GM12878 (cell line): ENCODE data around the gene FADS1. TPM values are rescaled to one million over a fixed set of nuclear protein-coding genes. Genes with fewer than 3 reads are reported as not detected.
A peak's percentile ranks its signal among the peaks of the same experiment; 100 is the strongest.

Source experiments
- CHD2 ChIP-seq: IDR thresholded peaks from 2 replicates; pipeline ENCODE4 v1.6.1; 2011; ENCODE audit warnings: low read depth, low read length, improper control_type of control experiment, borderline replicate concordance
- GATAD2B ChIP-seq: fragments of 450-650 bp; conservative IDR thresholded peaks from 2 replicates; pipeline ENCODE4 v1.6.1; 2017; ENCODE audit warnings: low read depth, mild to moderate bottlenecking, moderate library complexity
- HDAC6 ChIP-seq: fragments of 200-600 bp; sonication (generic); IDR thresholded peaks from one replicate; pipeline ENCODE4 v1.8.0; 2017; ENCODE audit warnings: antibody characterized with exemption; ENCODE audit not compliant: unreplicated experiment
- JUNB ChIP-seq: IDR thresholded peaks from 2 replicates; pipeline ENCODE4 v1.6.1; 2016; ENCODE audit warnings: antibody characterized with exemption, mild to moderate bottlenecking
- LARP7 ChIP-seq: fragments of 450-650 bp; IDR thresholded peaks from 2 replicates; pipeline ENCODE4 v1.6.1; 2017; ENCODE audit warnings: mild to moderate bottlenecking
- MTA2 ChIP-seq: fragments of 450-650 bp; IDR thresholded peaks from 2 replicates; pipeline ENCODE4 v1.6.1; 2016; ENCODE audit warnings: low read depth, mild to moderate bottlenecking, moderate library complexity
- MXI1 ChIP-seq: fragments of 150-350 bp; IDR thresholded peaks from 2 replicates; pipeline ENCODE4 v1.6.1; 2011; ENCODE audit warnings: low read depth, mild to moderate bottlenecking, inconsistent platforms, low read length, improper control_type of control experiment
- NFIC ChIP-seq: IDR thresholded peaks from 2 replicates; pipeline ENCODE4 v1.6.1; 2012; ENCODE audit warnings: low read depth, mild to moderate bottlenecking, inconsistent platforms, low read length, moderate library complexity
- NFXL1 ChIP-seq: fragments of 450-650 bp; IDR thresholded peaks from 2 replicates; pipeline ENCODE4 v1.6.1; 2017; ENCODE audit warnings: antibody characterized with exemption, mild to moderate bottlenecking, borderline replicate concordance
- RAD21 ChIP-seq: IDR thresholded peaks from 2 replicates; pipeline ENCODE4 v1.6.1; 2011; ENCODE audit warnings: mild to moderate bottlenecking, low read depth, low read length, moderate library complexity; ENCODE audit not compliant: insufficient read depth
- RB1 ChIP-seq: fragments of 450-650 bp; formaldehyde crosslinking; IDR thresholded peaks from 2 replicates; pipeline ENCODE4 v1.6.1; 2017; ENCODE audit warnings: mild to moderate bottlenecking, borderline replicate concordance
- RBBP5 ChIP-seq: fragments of 200-600 bp; sonication (generic); conservative IDR thresholded peaks from 2 replicates; pipeline ENCODE4 v1.6.1; 2016
- RELA ChIP-seq: fragments of 450-650 bp; IDR thresholded peaks from 2 replicates; pipeline ENCODE4 v1.8.0; 2014; ENCODE audit warnings: borderline replicate concordance; ENCODE audit not compliant: partially characterized antibody
- SMARCA5 ChIP-seq: fragments of 450-650 bp; IDR thresholded peaks from 2 replicates; pipeline ENCODE4 v1.6.1; 2017; ENCODE audit warnings: mild to moderate bottlenecking
- SP1 ChIP-seq: IDR thresholded peaks from one replicate; pipeline ENCODE4 v1.6.1; 2011; ENCODE audit warnings: low read depth, low read length
- STAT3 ChIP-seq: IDR thresholded peaks from 2 replicates; pipeline ENCODE4 v1.6.1; 2011; ENCODE audit warnings: low read depth, low read length, improper control_type of control experiment
- TCF12 ChIP-seq: IDR thresholded peaks from 2 replicates; pipeline ENCODE4 v1.6.1; 2011; ENCODE audit warnings: low read depth, mild to moderate bottlenecking, low read length
- WRNIP1 ChIP-seq: IDR thresholded peaks from 2 replicates; pipeline ENCODE4 v1.6.1; 2011; ENCODE audit warnings: low read depth, low read length, improper control_type of control experiment, borderline replicate concordance
- polyA plus RNA-seq, 11 experiments: library from polyadenylated mRNA; depleted of rRNA in 4 of 11; unstranded in 6 of 11; stranded (reverse) in 5 of 11; fragments of >200 nt; fragmentation: Nextera tagmentation in 4 of 11; fragmentation: Illumina TruSeq in 1 of 11; extraction: Ambion mirVana in 4 of 11; extraction: Trizol in 1 of 11; gene quantifications; 1 replicate in 1 of 11; 2 replicates in 10 of 11; pipeline versions ENCODE4 v1.2.1 to v1.2.3, GENCODE V29; 2011 to 2016; ENCODE audit warnings: inconsistent platforms in 2 of 11, missing spikeins in 2 of 11, low read depth in 1 of 11
- total RNA-seq, 4 experiments: library from RNA; depleted of rRNA in 3 of 4; stranded (reverse); fragments of >200 nt in 3 of 4; fragmentation: Illumina TruSeq in 1 of 4; extraction: Trizol in 1 of 4; gene quantifications; 2 replicates each; pipeline versions ENCODE4 v1.2.1 to v1.2.3, GENCODE V29; 2013 to 2021
- TF ChIP-seq, protein P1 (sequence below), 3 experiments: IDR thresholded peaks in 2 of 3; conservative IDR thresholded peaks in 1 of 3; 2 replicates each; pipeline ENCODE4 v1.5.1; 2011; ENCODE audit warnings: low read depth in 3 of 3, low read length in 3 of 3, mild to moderate bottlenecking in 3 of 3, control low read depth in 2 of 3, moderate library complexity in 2 of 3, inconsistent platforms in 1 of 3, mixed read lengths in 1 of 3; ENCODE audit not compliant: control insufficient read depth in 2 of 3, insufficient read depth in 1 of 3; ENCODE audit errors: extremely low read depth in 1 of 3
- TF ChIP-seq, protein P2 (sequence below): fragments of 450-650 bp; IDR thresholded peaks from 2 replicates; pipeline ENCODE4 v1.6.1; 2017; ENCODE audit warnings: low read depth, mild to moderate bottlenecking, moderate library complexity
- TF ChIP-seq, protein P3 (sequence below): fragments of 450-650 bp; conservative IDR thresholded peaks from 2 replicates; pipeline ENCODE4 v1.6.1; 2017; ENCODE audit warnings: mild to moderate bottlenecking, moderate library complexity
- TF ChIP-seq, protein P4 (sequence below): fragments of 450-650 bp; formaldehyde crosslinking; IDR thresholded peaks from 2 replicates; pipeline ENCODE4 v1.4.0; 2020; ENCODE audit warnings: mild to moderate bottlenecking, moderate library complexity

The FADS1 gene
- total and polyA plus RNA-seq, 10 of the 15 experiments (the other 5 are each of a cell fraction or from before 2014, with no cell fraction given): 8.8 to 73.9 (median 39.0) TPM

DNA sequence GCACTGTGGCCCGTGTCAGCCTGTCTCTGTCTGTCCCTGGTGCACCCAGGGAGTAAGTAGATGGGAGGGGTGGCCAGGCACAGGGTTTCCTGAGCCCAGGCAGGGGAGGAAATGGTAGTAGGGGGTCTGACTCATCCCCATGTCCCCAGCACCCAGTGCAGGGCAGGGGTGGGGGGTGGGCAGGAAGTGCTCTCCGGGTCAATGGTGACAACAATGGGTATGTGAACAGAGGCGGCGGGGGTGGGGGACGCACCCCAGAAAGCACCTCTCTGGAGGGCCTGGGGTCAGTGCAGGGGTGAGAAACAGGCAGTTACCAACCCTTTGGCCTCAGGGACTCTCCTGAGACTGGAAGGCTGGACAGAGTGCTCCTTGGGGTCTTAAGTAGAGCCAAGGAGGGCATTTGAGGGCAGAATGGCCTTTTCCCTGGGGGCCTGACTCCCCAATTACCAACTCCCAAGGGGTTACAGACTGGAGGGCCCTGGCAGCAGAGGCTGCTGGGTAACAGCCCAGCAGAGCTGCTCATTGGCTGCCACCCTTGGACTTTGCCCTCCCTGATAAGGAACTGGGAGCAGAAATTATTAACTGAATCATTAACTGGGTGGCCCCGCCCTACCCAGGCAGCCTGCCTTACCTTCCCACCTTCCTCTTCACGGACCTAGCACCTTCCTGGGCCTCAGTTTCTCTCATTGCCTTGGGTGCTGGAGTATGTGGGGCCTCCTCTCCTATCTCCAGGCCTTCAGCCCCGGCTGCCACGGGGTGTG lies 60.2 kb downstream of the FADS1 start (continued):
- TF ChIP-seq GATAD2B: peak; percentile 98
- TF ChIP-seq, protein P1, sequence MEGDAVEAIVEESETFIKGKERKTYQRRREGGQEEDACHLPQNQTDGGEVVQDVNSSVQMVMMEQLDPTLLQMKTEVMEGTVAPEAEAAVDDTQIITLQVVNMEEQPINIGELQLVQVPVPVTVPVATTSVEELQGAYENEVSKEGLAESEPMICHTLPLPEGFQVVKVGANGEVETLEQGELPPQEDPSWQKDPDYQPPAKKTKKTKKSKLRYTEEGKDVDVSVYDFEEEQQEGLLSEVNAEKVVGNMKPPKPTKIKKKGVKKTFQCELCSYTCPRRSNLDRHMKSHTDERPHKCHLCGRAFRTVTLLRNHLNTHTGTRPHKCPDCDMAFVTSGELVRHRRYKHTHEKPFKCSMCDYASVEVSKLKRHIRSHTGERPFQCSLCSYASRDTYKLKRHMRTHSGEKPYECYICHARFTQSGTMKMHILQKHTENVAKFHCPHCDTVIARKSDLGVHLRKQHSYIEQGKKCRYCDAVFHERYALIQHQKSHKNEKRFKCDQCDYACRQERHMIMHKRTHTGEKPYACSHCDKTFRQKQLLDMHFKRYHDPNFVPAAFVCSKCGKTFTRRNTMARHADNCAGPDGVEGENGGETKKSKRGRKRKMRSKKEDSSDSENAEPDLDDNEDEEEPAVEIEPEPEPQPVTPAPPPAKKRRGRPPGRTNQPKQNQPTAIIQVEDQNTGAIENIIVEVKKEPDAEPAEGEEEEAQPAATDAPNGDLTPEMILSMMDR (IDR thresholded peaks at IDR 0.05 in 2 of 3, conservative IDR thresholded peaks at IDR 0.05 in 1 of 3; ENCODE audit: control insufficient read depth in 2 of 3, extremely low read depth in 1 of 3, insufficient read depth in 1 of 3, low read depth in 3 of 3, low read length in 3 of 3): no peak
- no peak for TF ChIP-seq RAD21
- TF ChIP-seq SMARCA5: no peak
- TF ChIP-seq LARP7: 0 out of 2 replicates have a peak, but pooled peaks have one; percentile 23
- no peak for TF ChIP-seq NFXL1
- peak; percentile 95 for TF ChIP-seq RELA
- TF ChIP-seq HDAC6: no peak
- peak; percentile 83 for TF ChIP-seq CHD2
- 0 out of 2 replicates have a peak, but pooled peaks have one; percentile 24 for TF ChIP-seq TCF12
- TF ChIP-seq, protein P2, sequence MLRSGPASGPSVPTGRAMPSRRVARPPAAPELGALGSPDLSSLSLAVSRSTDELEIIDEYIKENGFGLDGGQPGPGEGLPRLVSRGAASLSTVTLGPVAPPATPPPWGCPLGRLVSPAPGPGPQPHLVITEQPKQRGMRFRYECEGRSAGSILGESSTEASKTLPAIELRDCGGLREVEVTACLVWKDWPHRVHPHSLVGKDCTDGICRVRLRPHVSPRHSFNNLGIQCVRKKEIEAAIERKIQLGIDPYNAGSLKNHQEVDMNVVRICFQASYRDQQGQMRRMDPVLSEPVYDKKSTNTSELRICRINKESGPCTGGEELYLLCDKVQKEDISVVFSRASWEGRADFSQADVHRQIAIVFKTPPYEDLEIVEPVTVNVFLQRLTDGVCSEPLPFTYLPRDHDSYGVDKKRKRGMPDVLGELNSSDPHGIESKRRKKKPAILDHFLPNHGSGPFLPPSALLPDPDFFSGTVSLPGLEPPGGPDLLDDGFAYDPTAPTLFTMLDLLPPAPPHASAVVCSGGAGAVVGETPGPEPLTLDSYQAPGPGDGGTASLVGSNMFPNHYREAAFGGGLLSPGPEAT: peak; percentile 100
- TF ChIP-seq STAT3: no peak
- no peak for TF ChIP-seq RBBP5
- peak; percentile 99 for TF ChIP-seq MTA2
- TF ChIP-seq RB1: peak; percentile 96; the same call in 1 of the 2 replicates
- no peak for TF ChIP-seq MXI1
- TF ChIP-seq WRNIP1: no peak
- TF ChIP-seq, protein P3, sequence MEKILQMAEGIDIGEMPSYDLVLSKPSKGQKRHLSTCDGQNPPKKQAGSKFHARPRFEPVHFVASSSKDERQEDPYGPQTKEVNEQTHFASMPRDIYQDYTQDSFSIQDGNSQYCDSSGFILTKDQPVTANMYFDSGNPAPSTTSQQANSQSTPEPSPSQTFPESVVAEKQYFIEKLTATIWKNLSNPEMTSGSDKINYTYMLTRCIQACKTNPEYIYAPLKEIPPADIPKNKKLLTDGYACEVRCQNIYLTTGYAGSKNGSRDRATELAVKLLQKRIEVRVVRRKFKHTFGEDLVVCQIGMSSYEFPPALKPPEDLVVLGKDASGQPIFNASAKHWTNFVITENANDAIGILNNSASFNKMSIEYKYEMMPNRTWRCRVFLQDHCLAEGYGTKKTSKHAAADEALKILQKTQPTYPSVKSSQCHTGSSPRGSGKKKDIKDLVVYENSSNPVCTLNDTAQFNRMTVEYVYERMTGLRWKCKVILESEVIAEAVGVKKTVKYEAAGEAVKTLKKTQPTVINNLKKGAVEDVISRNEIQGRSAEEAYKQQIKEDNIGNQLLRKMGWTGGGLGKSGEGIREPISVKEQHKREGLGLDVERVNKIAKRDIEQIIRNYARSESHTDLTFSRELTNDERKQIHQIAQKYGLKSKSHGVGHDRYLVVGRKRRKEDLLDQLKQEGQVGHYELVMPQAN: no peak; the same call in 1 of the 2 replicates
- TF ChIP-seq NFIC: no peak
- TF ChIP-seq, protein P4, sequence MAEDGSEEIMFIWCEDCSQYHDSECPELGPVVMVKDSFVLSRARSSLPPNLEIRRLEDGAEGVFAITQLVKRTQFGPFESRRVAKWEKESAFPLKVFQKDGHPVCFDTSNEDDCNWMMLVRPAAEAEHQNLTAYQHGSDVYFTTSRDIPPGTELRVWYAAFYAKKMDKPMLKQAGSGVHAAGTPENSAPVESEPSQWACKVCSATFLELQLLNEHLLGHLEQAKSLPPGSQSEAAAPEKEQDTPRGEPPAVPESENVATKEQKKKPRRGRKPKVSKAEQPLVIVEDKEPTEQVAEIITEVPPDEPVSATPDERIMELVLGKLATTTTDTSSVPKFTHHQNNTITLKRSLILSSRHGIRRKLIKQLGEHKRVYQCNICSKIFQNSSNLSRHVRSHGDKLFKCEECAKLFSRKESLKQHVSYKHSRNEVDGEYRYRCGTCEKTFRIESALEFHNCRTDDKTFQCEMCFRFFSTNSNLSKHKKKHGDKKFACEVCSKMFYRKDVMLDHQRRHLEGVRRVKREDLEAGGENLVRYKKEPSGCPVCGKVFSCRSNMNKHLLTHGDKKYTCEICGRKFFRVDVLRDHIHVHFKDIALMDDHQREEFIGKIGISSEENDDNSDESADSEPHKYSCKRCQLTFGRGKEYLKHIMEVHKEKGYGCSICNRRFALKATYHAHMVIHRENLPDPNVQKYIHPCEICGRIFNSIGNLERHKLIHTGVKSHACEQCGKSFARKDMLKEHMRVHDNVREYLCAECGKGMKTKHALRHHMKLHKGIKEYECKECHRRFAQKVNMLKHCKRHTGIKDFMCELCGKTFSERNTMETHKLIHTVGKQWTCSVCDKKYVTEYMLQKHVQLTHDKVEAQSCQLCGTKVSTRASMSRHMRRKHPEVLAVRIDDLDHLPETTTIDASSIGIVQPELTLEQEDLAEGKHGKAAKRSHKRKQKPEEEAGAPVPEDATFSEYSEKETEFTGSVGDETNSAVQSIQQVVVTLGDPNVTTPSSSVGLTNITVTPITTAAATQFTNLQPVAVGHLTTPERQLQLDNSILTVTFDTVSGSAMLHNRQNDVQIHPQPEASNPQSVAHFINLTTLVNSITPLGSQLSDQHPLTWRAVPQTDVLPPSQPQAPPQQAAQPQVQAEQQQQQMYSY: no peak
- 0 out of 2 replicates have a peak, but pooled peaks have one; percentile 24 for TF ChIP-seq JUNB
- peak; percentile 28 for TF ChIP-seq SP1
